AG09319 (cell line): Measurements from ENCODE around the gene MS4A10.
"Not testable (repeated sequence)": the region's sequence is repeated elsewhere in the genome, so short reads cannot be mapped to it uniquely, and the experiment has no call there.

Experiments used
- DNase-seq: peaks from one replicate; pipeline ENCODE4 v3.0.0-alpha.2; 2010; ENCODE audit warnings: low read depth; ENCODE audit errors: extremely low read depth
- TF ChIP-seq, protein P1 (sequence below): IDR thresholded peaks from 2 replicates; pipeline ENCODE4 v1.5.1; 2011; ENCODE audit warnings: low read depth, mild to moderate bottlenecking, inconsistent platforms, low read length, moderate library complexity

Gene MS4A10

DNA sequence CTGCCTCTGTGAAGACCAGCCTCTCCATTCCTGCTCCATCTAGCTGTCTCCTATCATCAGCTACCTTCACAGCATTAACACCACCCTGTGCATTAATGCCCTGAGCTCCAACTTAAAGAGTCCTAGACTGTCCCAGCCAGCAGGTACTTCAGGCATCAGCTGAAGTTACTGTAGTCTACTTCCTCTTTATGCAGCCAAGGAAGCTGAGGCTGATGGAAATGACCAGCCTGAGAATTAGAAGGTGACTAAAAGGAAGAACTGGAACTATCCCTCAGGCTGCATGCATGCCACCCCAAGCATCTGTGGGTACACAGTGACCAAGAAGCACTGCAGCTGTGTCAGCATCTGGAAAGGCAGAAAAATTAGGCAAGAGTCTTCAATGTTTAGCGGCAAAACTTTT is 28.2 kb downstream of the MS4A10 start:
- TF ChIP-seq, protein P1, sequence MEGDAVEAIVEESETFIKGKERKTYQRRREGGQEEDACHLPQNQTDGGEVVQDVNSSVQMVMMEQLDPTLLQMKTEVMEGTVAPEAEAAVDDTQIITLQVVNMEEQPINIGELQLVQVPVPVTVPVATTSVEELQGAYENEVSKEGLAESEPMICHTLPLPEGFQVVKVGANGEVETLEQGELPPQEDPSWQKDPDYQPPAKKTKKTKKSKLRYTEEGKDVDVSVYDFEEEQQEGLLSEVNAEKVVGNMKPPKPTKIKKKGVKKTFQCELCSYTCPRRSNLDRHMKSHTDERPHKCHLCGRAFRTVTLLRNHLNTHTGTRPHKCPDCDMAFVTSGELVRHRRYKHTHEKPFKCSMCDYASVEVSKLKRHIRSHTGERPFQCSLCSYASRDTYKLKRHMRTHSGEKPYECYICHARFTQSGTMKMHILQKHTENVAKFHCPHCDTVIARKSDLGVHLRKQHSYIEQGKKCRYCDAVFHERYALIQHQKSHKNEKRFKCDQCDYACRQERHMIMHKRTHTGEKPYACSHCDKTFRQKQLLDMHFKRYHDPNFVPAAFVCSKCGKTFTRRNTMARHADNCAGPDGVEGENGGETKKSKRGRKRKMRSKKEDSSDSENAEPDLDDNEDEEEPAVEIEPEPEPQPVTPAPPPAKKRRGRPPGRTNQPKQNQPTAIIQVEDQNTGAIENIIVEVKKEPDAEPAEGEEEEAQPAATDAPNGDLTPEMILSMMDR, result no peak
- no peak for DNase-seq

DNA sequence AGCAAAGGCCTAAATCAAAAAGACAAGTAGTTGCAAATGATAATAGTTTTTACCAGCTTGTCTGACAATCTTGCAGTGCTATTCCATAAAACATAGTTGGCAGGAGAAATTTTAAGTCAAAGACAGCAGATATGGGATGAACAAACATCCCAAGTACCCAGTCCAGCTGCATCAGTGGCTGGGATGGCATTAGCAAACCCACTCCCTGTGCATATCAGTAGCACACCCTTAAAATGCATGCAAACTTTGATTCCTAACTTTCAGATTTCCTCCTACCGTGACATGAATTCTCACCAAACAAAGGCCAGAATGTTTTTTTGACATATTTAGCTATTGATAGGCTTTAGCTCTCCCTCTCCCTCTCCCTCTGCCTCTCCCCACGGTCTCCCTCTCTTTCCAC is 29.0 kb downstream of the MS4A10 start:
- TF ChIP-seq, protein P1, result no peak
- DNase-seq, result no peak

DNA sequence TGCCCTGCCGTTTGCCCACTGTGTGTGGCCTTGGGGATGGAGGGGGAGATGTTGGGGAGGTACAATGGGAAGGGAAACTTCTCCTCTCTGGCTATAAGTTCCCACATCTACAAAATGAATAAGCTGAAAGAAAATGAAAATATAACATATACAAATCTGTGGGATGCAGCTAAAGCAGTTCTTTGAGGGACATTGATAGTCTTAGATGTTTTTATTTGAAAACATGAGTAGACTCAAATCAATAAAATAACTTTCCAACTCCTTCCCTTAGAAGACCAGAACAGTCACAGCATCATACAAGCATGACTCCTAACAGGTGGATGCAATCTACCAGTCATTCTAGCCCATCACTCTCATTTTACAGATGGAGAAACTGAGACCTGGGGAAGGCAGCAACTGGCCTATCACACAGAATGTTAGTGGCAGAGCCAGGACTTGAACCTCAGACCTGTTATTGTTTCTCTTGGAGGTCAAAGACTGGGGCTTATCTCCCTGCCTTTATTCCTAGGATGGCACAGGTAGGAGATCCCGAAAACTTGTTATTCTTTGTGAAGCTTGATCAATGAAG is 31.5 kb downstream of the MS4A10 start:
- no peak for DNase-seq
- TF ChIP-seq, protein P1, result no peak

DNA sequence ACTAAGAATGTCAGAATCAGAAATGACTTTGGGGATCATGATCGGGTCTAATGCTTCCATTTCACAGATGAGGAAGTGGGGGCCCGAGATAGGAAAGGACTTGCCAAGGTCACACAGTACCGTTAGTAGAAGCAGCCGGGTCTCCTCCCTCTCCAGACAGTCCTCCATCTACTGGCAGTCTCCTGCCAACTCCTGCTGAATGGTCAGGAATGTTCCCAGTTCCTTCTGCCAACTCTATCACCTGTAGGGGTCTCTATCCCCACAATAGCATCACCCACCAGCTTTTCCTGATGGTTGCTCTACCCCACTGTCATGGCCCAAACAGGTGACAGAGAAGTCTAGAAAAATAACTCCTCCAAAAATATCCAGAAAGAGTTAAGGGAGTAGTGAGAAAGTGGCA is 32.9 kb downstream of the MS4A10 start:
- DNase-seq, result no peak
- TF ChIP-seq, protein P1, result no peak

DNA sequence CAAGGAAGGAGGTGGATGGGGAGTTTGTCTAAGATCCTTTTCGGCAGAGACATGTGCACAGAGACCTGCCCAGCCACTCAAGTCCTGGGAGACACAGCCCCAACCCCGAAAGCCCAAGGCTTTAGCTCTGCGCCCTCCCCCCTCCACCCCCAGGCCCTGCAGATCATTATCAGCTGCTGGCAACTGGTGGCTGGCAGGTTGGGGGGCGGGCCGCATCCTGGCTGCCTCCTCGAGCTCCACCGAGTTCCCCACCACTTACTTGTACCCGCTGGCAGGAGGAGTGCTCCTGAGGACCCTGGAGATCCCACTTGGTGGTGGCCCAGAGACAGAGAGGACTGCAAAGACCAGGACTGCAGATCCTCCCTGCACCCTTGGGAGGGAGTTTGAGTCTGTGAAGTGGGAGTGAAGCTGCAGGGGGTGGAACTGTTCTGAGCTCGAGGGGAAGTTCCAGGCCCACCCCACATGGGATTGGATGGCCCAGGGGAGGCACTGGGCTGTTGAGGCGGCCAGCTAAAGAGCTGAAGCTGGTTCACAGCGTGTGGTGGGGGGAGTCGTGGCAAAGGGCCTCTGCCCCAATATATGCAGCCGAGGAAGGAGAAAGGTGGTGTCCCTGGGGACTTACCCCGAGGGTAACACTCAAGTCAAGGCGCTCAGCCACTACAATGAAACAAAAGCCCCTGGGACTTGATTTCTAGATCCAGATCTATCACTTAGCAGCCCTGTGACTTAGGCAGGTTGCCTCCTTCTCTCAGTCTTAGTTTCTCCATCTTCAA is 36.9 kb downstream of the MS4A10 start:
- TF ChIP-seq, protein P1, result no peak
- DNase-seq, result no peak

DNA sequence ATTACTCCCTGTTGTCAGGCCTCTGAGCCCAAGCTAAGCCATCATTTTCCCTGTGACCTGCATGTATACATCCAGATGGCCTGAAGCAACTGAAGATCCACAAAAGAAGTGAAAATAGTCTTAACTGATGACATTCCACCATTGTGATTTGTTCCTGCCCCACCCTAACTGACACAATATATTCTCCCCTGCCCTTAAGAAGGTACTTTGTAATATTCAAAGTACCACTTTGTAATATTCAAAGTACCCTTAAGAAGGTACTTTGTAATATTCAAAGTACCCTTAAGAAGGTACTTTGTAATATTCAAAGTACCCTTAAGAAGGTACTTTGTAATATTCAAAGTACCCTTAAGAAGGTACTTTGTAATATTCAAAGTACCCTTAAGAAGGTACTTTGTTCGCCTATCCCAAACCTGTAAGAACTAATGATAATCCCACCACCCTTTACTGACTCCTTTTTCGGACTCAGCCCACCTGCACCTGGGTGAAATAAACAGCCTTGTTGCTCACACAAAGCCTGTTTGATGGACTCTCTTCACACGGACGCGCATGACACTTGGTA is 38.7 kb downstream of the MS4A10 start:
- not testable (repeated sequence) for DNase-seq

DNA sequence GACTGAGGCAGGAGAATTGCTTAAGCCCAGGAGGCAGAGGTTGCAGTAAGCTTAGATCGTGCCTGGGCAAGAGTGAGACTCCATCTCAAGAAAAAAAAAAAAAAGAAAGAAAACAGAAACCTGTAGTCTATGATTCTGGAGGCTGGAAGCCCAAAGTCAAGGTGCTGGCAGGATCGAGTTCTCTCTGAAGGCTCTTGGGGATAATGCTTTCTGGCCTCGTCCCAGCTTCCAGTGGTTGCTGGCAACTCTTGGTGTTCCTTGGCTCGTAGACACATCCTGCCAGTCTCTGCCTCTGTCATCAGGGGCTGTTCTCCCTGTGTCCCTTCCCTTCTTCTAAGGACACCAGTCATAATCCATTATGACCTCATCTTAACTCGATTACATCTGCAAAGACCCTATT is 40.0 kb downstream of the MS4A10 start:
- no peak for DNase-seq
- TF ChIP-seq, protein P1, result no peak
